ENCODE results near the gene THOP1. TPM values are rescaled to one million over a fixed set of nuclear protein-coding genes. Genes with fewer than 3 reads are reported as not detected.

The THOP1 gene
- 64.0 TPM for total RNA-seq

DNA sequence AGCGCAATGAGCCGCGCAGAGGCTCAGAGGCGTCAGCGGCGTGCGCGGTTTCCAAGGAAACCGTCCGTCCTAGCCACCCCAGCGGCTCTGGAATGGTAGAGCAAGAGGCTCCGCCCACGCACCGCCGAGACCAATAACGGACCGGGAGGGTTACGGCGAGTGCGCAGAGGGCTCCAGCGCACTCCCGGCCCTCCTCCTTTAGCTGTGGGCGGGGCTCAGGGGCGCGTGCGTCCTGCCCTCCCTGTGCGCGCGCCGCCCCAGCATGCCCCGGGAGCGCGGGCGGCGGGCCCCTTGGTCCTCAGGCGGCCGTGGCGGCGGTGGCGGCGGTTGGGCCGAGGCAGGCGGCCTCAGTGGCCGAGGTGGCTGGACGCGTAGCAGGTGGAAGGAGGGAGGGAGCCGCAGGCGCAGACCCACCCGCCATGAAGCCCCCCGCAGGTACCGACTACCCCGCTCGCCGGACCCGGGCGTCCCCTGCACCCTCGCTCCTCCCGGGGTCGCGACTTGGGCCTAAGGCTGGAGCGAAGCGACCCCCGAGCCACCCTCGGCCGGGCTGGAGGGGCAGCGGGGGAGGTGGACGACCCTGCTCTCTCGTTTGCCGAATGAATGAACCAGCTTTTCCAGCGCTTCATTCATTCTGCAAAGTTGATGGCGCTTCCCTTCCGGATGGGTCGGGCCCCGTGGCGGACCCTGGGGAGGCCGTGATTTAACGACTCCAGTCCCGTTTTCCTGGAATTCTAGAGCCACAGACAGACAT, at the start of gene THOP1:
TSS of gene THOP1 (plus strand) at position 260 of the 754 bp plus-strand sequence. CDS start at position 420, 160 bp downstream.

GRCh38 chr19:2739602-2740313, 45.5 kb upstream of the THOP1 start, which contains the start of gene SLC39A3:
Gene SLC39A3 (minus strand): TSS chr19:2740017. CDS start chr19:2737257, 2,760 bp downstream.

GRCh38 chr19:2782936-2783780, 2.1 kb upstream of the THOP1 start, which contains the start of gene SGTA:
Gene SGTA (minus strand): TSS chr19:2783273. CDS start chr19:2769068, 14,205 bp downstream.

GRCh38 chr19:2819540-2820111, 34.3 kb downstream of the THOP1 start, which contains the start of gene ZNF554:
Gene ZNF554 (plus strand): TSS chr19:2819868. CDS start chr19:2820072, 204 bp downstream.

DNA sequence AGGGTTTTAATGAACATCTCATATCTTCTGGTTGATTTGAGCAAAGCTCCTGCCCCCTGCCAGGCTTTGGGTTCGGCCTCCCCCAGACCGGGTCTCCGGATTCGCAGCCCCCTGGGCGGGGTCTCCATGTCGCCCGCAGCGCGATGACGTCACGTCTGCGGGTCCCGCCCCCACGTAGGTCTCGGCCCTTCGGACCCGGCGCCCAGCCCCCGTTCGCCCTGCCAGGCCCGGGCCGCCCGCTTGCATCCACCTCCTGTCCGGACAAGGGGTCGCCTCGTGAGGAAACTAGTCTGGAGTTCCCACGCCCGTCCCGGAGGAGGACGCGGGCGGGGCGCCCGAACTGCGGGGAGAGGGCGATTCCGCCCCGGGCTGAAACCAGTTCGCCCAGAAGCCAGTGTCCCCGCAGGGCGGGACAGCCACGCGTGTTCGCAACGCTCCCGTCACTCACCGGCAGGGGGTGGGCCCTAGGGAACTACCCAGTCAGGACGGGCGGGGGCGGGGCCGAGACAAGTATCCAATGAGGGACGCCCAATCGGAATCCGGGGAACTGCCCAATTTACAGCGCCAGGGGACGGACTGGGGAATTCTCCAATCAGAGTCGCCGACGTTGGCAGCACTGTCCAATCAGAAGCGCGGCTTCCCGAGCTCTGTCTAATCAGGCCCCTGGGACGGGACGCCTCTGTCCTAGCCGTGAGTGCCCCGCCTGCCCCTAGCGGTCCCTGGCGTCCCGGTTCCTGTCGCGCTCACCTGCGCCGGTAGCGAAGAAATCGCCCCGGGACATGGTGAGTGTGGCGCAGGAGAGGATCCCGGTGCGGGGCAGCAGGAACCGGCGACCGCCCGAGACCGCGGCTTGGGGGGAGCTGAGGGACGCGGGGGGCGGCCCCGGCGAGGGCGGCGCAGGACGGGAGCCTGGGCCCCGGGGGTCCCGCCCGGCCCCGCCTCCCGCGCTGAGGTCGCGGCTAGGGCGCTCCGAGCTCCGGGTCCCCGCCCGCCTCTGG, 55.8 kb downstream of the THOP1 start, which contains the start of gene ZNF555:
TSS of gene ZNF555 (plus strand) at position 682 of the 998 bp plus-strand sequence. CDS start at position 780, 98 bp downstream.

Other genes with a start within 250 kb of the THOP1 start
- 6.3 TPM for gene GNG7, start 82.8 kb upstream of the THOP1 start, total RNA-seq
- 1.6 TPM for gene DIRAS1, start 64.1 kb upstream of the THOP1 start, total RNA-seq
- gene SLC39A3, start 45.5 kb upstream of the THOP1 start, total RNA-seq: 24.8 TPM
- 52.5 TPM for gene SGTA, start 2.2 kb upstream of the THOP1 start, total RNA-seq
- gene ZNF554, start 34.4 kb downstream of the THOP1 start, total RNA-seq: 9.1 TPM
- 16.7 TPM for gene ZNF555, start 56.0 kb downstream of the THOP1 start, total RNA-seq
- gene ZNF556, start 81.8 kb downstream of the THOP1 start, total RNA-seq: 9.3 TPM
- 6.1 TPM for gene ZNF57, start 115.4 kb downstream of the THOP1 start, total RNA-seq
- 9.3 TPM for gene ZNF77, start 159.5 kb downstream of the THOP1 start, total RNA-seq
- 7.6 TPM for gene TLE6, start 192.1 kb downstream of the THOP1 start, total RNA-seq
- gene TLE2, start 243.8 kb downstream of the THOP1 start, total RNA-seq: 40.8 TPM